Heart right ventricle (tissue), 16 donors: ENCODE data around the gene RNF227. TPM values are rescaled to one million over a fixed set of nuclear protein-coding genes. Genes with fewer than 3 reads are reported as not detected.

ENCODE experiments used
- ATAC-seq, 8 donors: fragments of 200-7000 bp; cut with Tn5 transposase; one replicate each; pipeline ENCODE4 v1.9.1; 2020; ENCODE audit warnings: mild to moderate bottlenecking in 8 of 8, moderate library complexity in 8 of 8, moderate number of reproducible peaks in 1 of 8
- DNase-seq, 2 donors: peaks; one replicate each; pipeline ENCODE4 v3.0.0-alpha.2; 2020
- H3K27ac ChIP-seq, 10 donors: fragments of 200-600 bp; sonication (generic) in 2 of 10; one replicate each; pipeline versions ENCODE4 v1.5.0 to v1.8.0; 2020 to 2022; ENCODE audit warnings: mild to moderate bottlenecking in 3 of 10
- H3K27me3 ChIP-seq, 7 donors: fragments of 200-600 bp; one replicate each; pipeline ENCODE4 v1.8.0; 2021 to 2022; ENCODE audit warnings: mild to moderate bottlenecking in 2 of 7
- H3K36me3 ChIP-seq, 9 donors: fragments of 200-600 bp; sonication (generic) in 1 of 9; one replicate each; pipeline versions ENCODE4 v1.5.0 to v1.8.0; 2020 to 2022; ENCODE audit warnings: mild to moderate bottlenecking in 2 of 9
- H3K4me1 ChIP-seq, 9 donors: fragments of 200-600 bp; sonication (generic) in 1 of 9; one replicate each; pipeline versions ENCODE4 v1.5.0 to v1.8.0; 2020 to 2022; ENCODE audit warnings: mild to moderate bottlenecking in 4 of 9
- H3K4me3 ChIP-seq, 10 donors: fragments of 200-600 bp; sonication (generic) in 2 of 10; one replicate each; pipeline versions ENCODE4 v1.5.0 to v1.8.0; 2020 to 2022; ENCODE audit warnings: mild to moderate bottlenecking in 7 of 10, moderate library complexity in 2 of 10
- H3K9me3 ChIP-seq, 11 donors: fragments of 200-600 bp in 10 of 11; sonication (generic) in 2 of 11; one replicate each; pipeline versions ENCODE4 v1.5.0 to v1.8.0; 2013 to 2022; ENCODE audit warnings: mild to moderate bottlenecking in 2 of 11, control low read depth in 1 of 11, moderate library complexity in 1 of 11
- WGBS, 2 donors: extraction: QIAGEN DNeasy Blood & Tissue Kit; methylation state at CpG; one replicate each; pipeline ENCODE4 v1.1.7; 2013; ENCODE audit warnings: inconsistent platforms in 1 of 2; 5-methylcytosine and 5-hydroxymethylcytosine counted together
- intact Hi-C, 10 donors: fragments of 100-400 bp; cut with DNase I; formaldehyde crosslinking; loops; one replicate each; pipeline versions ENCODE4 v1.11.1 to v1.14.2; 2022
- polyA plus RNA-seq, 2 donors: library from polyadenylated mRNA; stranded (reverse); fragments of 200-250 nt; gene quantifications; one replicate each; pipeline ENCODE4 v1.2.3, GENCODE V29; 2013
- total RNA-seq, 10 donors: library from RNA; stranded (reverse); fragmentation: NEBNext Ultra II Directional in 3 of 10; extraction: Animal tissue kit (Norgen Biotek cat#: 25700) in 3 of 10; gene quantifications; one replicate each; pipeline versions ENCODE4 v1.2.1 to v1.2.4, GENCODE V29; 2021 to 2023
- TF ChIP-seq, protein P1 (sequence below), 9 donors: fragments of 200-600 bp; sonication (generic) in 2 of 9; IDR thresholded peaks; one replicate each; pipeline versions ENCODE4 v1.5.0 to v1.8.0; 2021 to 2022; ENCODE audit warnings: antibody characterized with exemption in 9 of 9, mild to moderate bottlenecking in 5 of 9, moderate library complexity in 1 of 9
- donor health status: Arrhythmogenic right ventricular cardiomyopathy.
- donor health status: ischemic (EF 13 %, LVEDD 7.1; RV severe dilation, severe dysfunction).
- donor health status: healthy with polysubstance abuse.
- donor health status: DM: no; HTN: yes; CAD: no.
- donor health status: DM: no; HTN: no; CAD: no.
- donor health status: ischemic (EF 25% LVEDD 6.9; RV normal size, moderate dysfunction).
- donor health status: ischemic (EF 25% LVEDD 5.7; RV mildly dilated, moderate dysfunction).
- donor health status: healthy.
- donor health status: DM: yes; HTN: yes; CAD: no.
- donor health status: Ischemic cardiomyopathy.
- donor health status: ischemic (EF 35%, LVEDD 5.7; RV mildly dilated, moderate dysfunction).
- donor health status: nonischemic (EF 11% LVEDD 7.7; RV severe dilation, severe dysfunction).
- donor health status: DM: yes; HTN: yes; CAD: no.
- donor health status: PGD.
- donor health status: ischemic (EF 29% LVEDD 5.4; RV normal size, mild dysfunction).
- donor health status: nonischemic (EF 23%, LVEDD 6.1; RV moderate dilation, normal function).

The RNF227 gene
- total and polyA plus RNA-seq, 12 donors: 0.15 to 1.9 (median 0.93) TPM

GRCh38 chr17:7950578-7950977 lies 34.5 kb upstream of the RNF227 start:
- ATAC-seq (no peak), DNase-seq (no peak)
- no peak overlapping the region for H3K4me3 ChIP-seq
- H3K27me3 ChIP-seq: no peaks in the 10 kb centered on the region
- TF ChIP-seq, protein P1, sequence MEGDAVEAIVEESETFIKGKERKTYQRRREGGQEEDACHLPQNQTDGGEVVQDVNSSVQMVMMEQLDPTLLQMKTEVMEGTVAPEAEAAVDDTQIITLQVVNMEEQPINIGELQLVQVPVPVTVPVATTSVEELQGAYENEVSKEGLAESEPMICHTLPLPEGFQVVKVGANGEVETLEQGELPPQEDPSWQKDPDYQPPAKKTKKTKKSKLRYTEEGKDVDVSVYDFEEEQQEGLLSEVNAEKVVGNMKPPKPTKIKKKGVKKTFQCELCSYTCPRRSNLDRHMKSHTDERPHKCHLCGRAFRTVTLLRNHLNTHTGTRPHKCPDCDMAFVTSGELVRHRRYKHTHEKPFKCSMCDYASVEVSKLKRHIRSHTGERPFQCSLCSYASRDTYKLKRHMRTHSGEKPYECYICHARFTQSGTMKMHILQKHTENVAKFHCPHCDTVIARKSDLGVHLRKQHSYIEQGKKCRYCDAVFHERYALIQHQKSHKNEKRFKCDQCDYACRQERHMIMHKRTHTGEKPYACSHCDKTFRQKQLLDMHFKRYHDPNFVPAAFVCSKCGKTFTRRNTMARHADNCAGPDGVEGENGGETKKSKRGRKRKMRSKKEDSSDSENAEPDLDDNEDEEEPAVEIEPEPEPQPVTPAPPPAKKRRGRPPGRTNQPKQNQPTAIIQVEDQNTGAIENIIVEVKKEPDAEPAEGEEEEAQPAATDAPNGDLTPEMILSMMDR (IDR thresholded peaks at IDR 0.05): no peak
- H3K36me3 ChIP-seq: peaks cover 0 to 50% (median 29%) of the 10 kb centered on the region in 9 donors
- intact Hi-C loops: no loop called here
- 77 to 80% methylated on average over 3 of the region's 3 CpGs for WGBS, 2 donors
- H3K9me3 ChIP-seq: no peaks in the 10 kb centered on the region
- H3K27ac ChIP-seq: no peak overlapping the region
- peaks cover 0 to 8% (median 5%) of the 10 kb centered on the region in 9 donors for H3K4me1 ChIP-seq

DNA sequence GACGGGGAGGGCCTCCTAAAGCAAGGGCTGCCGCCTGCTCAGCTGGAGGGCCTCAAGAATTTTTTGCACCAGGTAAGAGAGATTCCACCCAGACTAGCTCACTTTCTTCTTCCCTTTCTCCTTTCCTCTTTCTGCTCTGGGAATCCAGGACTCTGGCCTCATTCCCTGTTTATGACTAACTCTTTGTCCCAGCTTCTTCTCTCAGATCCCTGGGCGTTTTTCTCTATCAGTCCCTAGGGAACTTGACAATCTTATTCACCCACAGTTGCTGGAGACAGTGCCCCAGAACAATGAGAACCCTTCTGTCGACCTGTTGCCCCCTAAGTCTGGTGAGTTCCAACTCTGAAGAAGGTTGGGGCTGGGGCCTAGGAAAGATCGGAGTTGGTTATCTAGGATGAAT lies 31.6 kb upstream of the RNF227 start:
- Histone ChIP-seq H3K27me3 (no peaks in the 10 kb centered on the region), H3K4me1 (no peaks in the 10 kb centered on the region), H3K4me3 (no peak overlapping the region), H3K9me3 (no peaks in the 10 kb centered on the region), H3K27ac (no peak overlapping the region), H3K36me3 (peaks cover 0 to 79% (median 55%) of the 10 kb centered on the region in 9 donors)
- intact Hi-C loops: no loop called here
- WGBS, 2 donors: 84% methylated on average over 5 of the region's 5 CpGs
- TF ChIP-seq, protein P1 (IDR thresholded peaks at IDR 0.05): no peak
- DNase-seq (no peak), ATAC-seq (no peak)

DNA sequence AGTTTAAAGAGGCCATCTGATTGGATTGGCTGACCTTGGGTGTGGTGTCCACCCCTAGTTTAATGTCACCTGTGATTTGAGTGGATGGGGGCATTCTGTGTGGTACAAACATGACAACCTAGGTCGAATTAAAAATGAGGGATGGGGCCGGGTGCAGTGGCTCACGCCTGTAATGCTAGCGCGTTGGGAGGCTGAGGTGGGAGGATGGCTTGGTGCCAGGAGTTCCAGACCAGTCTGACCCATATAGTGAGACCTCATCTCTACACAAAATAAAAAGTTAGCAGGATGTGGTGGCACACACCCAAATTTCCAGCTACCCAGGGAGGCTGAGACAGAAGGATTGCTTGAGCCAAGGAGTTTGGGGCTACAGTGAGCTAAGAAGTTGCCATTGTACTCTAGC lies 30.4 kb upstream of the RNF227 start:
- H3K27ac ChIP-seq: no peak overlapping the region
- peaks cover 0 to 91% (median 55%) of the 10 kb centered on the region in 9 donors for H3K36me3 ChIP-seq
- TF ChIP-seq, protein P1 (IDR thresholded peaks at IDR 0.05): no peak
- H3K4me3 ChIP-seq: no peak overlapping the region
- H3K4me1 ChIP-seq: no peaks in the 10 kb centered on the region
- no peaks in the 10 kb centered on the region for H3K27me3 ChIP-seq
- 78 to 85% methylated on average over 5 of the region's 5 CpGs for WGBS, 2 donors
- no peak for DNase-seq
- intact Hi-C loops: no loop called here
- no peak for ATAC-seq
- no peaks in the 10 kb centered on the region for H3K9me3 ChIP-seq

DNA sequence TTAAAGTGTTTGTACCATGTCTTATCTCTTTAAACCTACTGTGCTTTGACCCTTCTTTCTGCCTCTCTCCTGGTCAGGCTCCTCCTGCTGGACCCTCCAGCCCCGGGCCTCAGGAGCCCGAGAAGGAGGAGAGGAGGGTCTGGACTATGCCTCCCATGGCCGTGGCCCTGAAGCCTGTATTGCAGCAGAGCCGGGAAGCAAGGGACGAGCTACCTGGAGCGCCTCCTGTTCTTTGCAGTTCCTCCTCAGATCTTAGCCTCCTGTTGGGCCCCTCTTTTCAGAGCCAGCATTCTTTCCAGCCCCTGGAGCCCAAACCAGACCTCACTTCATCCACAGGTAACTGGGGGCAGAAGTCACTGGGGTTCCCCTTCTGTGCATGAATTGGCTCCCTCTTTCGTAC lies 29.6 kb upstream of the RNF227 start:
- Histone ChIP-seq H3K36me3 (peaks cover 0 to 99% (median 55%) of the 10 kb centered on the region in 9 donors), H3K27me3 (no peaks in the 10 kb centered on the region), H3K27ac (no peak overlapping the region), H3K9me3 (no peaks in the 10 kb centered on the region), H3K4me3 (no peak overlapping the region), H3K4me1 (no peaks in the 10 kb centered on the region)
- WGBS, 2 donors: 91 to 93% methylated on average over 7 of the region's 7 CpGs
- TF ChIP-seq, protein P1 (IDR thresholded peaks at IDR 0.05): no peak
- intact Hi-C loops: no loop called here
- ATAC-seq (no peak), DNase-seq (no peak)
